COLO829 (cell line): ENCODE results near the gene MYL12A.
A peak's percentile ranks its signal among the peaks of the same experiment; 100 is the strongest.

Source experiments
- DNase-seq: peaks from one replicate; pipeline ENCODE4 v3.0.0; 2012; ENCODE audit warnings: low spot score

Gene MYL12A

DNA sequence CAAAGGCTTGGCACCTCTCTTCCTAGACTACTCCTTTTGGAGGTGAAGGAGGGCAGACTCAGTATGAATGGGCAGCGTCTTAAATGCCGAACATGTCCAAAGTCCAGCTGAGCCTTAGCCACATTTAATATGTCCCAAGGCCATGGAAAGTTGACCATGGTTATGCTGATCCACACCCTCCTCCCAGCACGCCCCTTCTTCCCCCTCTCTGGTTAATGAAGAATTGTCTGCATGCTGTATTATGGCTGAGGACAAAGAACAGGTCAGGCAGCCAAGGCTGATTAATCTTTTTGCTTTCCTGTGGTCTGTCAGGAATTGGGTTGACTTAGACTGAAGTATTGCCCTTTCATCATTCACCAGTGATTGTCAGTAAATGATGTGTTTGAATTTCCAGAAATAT, 22.0 kb upstream of the MYL12A start:
- no peak for DNase-seq

GRCh38 chr18:3226048-3226447, 21.6 kb upstream of the MYL12A start:
- no peak for DNase-seq

- no peak for DNase-seq
Observed at GRCh38 chr18:3230401-3231334, 16.9 kb upstream of the MYL12A start.

DNA sequence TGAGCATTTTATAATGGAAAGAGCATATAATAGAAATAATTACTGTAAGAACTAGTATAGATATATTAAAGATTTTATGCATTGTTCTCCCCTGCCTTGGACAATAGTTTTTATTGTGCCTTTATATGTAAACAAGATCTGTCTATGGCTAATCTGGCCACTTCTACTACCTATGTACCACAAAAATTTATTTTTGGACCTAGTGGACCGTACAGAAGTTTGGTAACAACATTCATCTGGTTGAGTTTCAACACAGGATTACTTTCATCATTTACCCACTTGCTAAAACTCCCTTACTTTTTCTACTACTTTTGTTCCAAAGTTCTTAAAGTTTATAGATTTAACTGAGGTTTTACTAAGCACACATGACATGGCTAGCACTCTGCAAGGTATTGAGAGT, 14.6 kb upstream of the MYL12A start:
- DNase-seq: no peak

- DNase-seq: no peak
Observed at GRCh38 chr18:3233433-3234168, 14.0 kb upstream of the MYL12A start.

GRCh38 chr18:3234457-3234856, 13.1 kb upstream of the MYL12A start:
- no peak for DNase-seq

DNA sequence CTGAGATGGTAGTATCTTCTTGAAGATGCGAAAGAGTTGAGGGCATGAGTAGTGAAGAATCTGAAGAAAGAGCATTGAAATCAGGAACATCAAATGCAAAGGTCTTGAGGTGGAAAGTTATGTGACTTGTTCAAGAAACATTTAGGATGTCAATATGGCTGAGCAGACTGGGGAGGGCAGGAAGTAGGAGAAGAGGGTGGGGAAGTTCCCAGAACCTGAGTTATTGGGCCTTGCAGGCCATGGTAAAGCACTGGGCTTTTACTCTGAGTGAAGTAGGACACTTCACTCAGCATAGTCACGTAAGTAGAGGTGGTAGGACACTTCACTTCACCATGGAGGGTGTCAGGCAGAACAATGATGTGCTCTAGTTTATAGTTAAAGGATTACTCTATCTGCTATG, 11.8 kb upstream of the MYL12A start:
- DNase-seq: no peak

DNA sequence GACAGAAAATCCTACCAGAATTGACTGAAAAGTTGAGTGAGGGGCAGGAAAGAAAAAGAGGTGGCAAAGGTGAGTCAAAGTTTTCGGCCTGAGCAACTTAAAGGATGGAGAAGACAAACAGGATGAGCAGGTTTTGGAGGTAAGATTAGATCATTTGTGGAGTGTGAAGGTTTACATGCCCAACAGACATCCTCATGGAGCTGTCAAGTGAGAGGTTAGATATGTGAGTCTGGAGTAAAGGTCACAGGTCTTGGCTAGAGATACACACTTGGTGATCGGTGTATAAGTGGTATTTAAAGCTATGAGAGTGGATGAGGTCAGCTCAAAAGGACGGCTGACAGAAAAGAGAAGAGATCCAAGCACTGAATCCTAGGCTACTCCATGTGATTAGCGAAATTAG, 11.1 kb upstream of the MYL12A start:
- no peak for DNase-seq

GRCh38 chr18:3238742-3239141, 8.9 kb upstream of the MYL12A start:
- no peak for DNase-seq

GRCh38 chr18:3245185-3245564, 2.4 kb upstream of the MYL12A start:
- DNase-seq: no peak

- peak; percentile 47 for DNase-seq
Observed at GRCh38 chr18:3245853-3246634, 1.6 kb upstream of the MYL12A start.

- DNase-seq: no peak
Observed at GRCh38 chr18:3246635-3247239, 864 bp upstream of the MYL12A start.

- no peak for DNase-seq
Observed at GRCh38 chr18:3248062-3248657, 559 bp downstream of the MYL12A start.

DNA sequence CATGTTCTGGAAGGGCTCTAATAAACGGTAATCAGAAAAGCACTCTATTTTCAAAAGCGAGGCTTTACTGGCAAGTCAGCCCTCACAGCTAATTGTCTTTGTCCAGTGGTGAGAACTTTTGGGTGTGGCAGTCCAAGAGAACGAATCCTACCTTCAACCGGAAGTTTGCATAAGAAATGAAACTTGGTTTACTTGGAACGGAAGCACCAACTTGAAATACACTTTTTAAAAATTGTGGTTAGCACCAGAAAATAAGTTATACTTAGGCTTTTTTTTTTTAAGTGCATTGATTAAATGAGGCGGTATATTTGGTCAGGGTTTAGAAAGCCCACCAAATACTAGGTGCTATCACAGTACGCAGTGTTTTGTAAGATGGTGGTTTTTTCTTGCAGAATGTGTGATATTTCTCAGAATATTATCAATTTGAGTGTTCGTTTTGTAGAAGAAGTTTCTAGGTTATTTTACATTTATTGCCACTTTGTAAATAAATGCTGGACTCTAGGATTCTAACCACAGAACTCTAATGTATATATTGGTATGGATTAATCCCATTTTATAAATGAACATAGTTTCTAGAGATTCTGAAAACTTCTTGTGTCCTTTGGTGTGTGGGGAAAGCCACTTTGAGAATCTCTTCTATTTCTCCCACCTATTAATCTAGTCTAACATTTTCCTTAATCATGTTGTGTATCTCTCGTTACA, 1.2 kb downstream of the MYL12A start:
- no peak for DNase-seq

GRCh38 chr18:3250237-3251107, 2.9 kb downstream of the MYL12A start:
- no peak for DNase-seq

DNA sequence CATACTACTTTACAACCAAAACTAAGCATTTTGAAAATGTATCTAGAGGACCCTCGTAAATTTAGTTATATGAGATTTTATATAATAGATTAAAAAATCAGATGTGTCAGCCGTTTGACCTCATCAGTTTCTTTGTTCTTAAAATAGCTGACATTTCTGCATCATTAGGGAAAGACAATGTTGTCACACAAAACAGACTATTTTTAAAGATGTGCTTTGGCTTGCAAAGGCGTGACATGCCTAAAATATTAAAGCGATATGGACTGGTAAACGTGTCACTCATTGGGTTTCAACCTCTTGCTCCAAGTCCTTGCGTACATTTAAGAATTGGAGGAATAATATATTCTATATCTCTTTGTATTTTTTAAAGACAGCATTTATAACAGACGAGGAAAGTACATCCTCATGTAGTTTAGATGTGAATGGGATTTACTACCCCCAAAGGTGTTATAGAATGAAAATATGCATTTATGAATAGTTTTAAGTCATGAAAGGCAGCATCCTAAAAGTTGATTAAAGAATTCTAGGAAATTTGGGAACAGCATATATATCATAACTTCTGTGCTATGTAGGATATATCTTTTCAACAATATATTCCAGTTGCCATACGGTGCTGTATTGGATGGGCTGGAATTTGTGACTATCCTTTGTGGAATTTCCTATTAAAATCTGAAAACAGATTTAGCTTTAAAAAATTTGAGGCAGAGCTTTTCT, 3.8 kb downstream of the MYL12A start:
- no peak for DNase-seq

- DNase-seq: no peak
Observed at GRCh38 chr18:3251963-3252277, 4.3 kb downstream of the MYL12A start.

DNA sequence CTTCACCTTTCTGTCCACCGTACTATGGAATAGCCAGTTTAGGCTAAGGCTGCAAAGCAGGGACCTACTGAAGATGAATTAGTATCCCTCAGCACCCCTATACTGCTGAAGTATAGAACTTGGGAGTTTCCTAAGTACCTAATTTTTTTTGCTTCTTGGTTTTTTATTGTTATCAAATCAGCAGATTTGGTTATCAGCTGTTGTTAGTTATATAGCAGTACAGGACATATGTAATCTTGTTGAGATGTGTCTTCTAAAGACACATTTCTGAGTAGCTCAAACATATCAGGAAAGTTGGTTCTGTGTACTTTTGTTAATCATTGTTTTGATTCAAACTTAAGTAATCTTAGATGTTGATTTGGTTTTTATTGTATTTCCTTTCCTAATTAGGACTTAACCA, 5.2 kb downstream of the MYL12A start:
- DNase-seq: no peak

- DNase-seq: no peak
Observed at GRCh38 chr18:3254725-3255124, 7.1 kb downstream of the MYL12A start.
